PC-3 (cell line): Measurements from ENCODE around the gene CCL22. TPM values are rescaled to one million over a fixed set of nuclear protein-coding genes. Genes with fewer than 3 reads are reported as not detected.

ENCODE experiments used
- ATAC-seq: fragments of 200-7000 bp; cut with Tn5 transposase; 2 replicates; pipeline ENCODE4 v1.9.1; 2020; ENCODE audit warnings: mild to moderate bottlenecking, moderate library complexity
- BruUV-seq: library from RNA; stranded (reverse); fragments of 400-500 nt; replicated peaks from 2 replicates; lab custom pipeline; 2021; lab: Mats Ljungman, UMichigan
- CTCF ChIA-PET: fragments of 300-600 bp; sonication (Branson Sonifier 250); formaldehyde crosslinking; loops from one replicate; lab custom pipeline; 2022; ENCODE audit warnings: antibody characterized with exemption; lab: Charles Lee
- POLR2A ChIA-PET: fragments of 300-600 bp; sonication (Branson Sonifier 250); formaldehyde crosslinking; loops from one replicate; lab custom pipeline; 2022; ENCODE audit warnings: antibody characterized with exemption; ENCODE audit not compliant: unreplicated experiment; lab: Charles Lee
- DNase-seq: peaks from one replicate; pipeline ENCODE4 v3.0.0-alpha.2; 2015
- H2AFZ ChIP-seq: fragments of 300-600 bp; sonication (generic); 2 replicates; pipeline ENCODE4 v1.6.0; 2016; ENCODE audit warnings: antibody characterized with exemption, low read length
- H3F3A ChIP-seq: fragments of 300-600 bp; sonication (generic); one replicate; pipeline ENCODE4 v1.6.0; 2017; ENCODE audit warnings: antibody characterized with exemption, low read length, control low read depth, mild to moderate bottlenecking; ENCODE audit not compliant: unreplicated experiment
- H3K27ac ChIP-seq: fragments of 300-600 bp; sonication (generic); 2 replicates; pipeline ENCODE4 v1.5.1; 2016; ENCODE audit warnings: mild to moderate bottlenecking, low read length
- H3K27me3 ChIP-seq: fragments of 300-600 bp; sonication (generic); 2 replicates; pipeline ENCODE4 v1.6.1; 2016; ENCODE audit warnings: low read length, mixed read lengths
- H3K36me3 ChIP-seq: fragments of 300-600 bp; sonication (generic); 2 replicates; pipeline ENCODE4 v1.6.1; 2016; ENCODE audit warnings: low read depth, mixed run types, low read length, mixed read lengths
- H3K4me1 ChIP-seq: fragments of 300-600 bp; sonication (generic); 2 replicates; pipeline ENCODE4 v1.5.1; 2016; ENCODE audit warnings: low read length; ENCODE audit not compliant: insufficient read depth
- H3K4me2 ChIP-seq: fragments of 300-600 bp; sonication (generic); 2 replicates; pipeline ENCODE4 v1.6.0; 2016; ENCODE audit warnings: low read length
- H3K4me3 ChIP-seq: fragments of 300-600 bp; sonication (generic); 2 replicates; pipeline ENCODE4 v1.5.1; 2016; ENCODE audit warnings: mild to moderate bottlenecking, low read length, mixed read lengths
- H3K79me2 ChIP-seq: fragments of 300-600 bp; sonication (generic); 2 replicates; pipeline ENCODE4 v1.6.1; 2017; ENCODE audit warnings: low read length, mixed read lengths
- H3K9ac ChIP-seq: fragments of 300-600 bp; sonication (generic); 2 replicates; pipeline ENCODE4 v1.6.0; 2016; ENCODE audit warnings: mild to moderate bottlenecking, low read length
- H3K9me2 ChIP-seq: fragments of 300-600 bp; sonication (generic); replicated peaks from 2 replicates; pipeline ENCODE4 v1.6.1; 2016; ENCODE audit warnings: mixed run types, low read length, mixed read lengths
- H3K9me3 ChIP-seq: fragments of 300-600 bp; sonication (generic); 2 replicates; pipeline ENCODE4 v1.6.1; 2016; ENCODE audit warnings: low read length, mixed read lengths
- H4K20me1 ChIP-seq: fragments of 300-600 bp; sonication (generic); 2 replicates; pipeline ENCODE4 v1.6.1; 2016; ENCODE audit warnings: low read length, mixed read lengths
- CTCF ChIP-seq: fragments of 300-600 bp; sonication (generic); conservative IDR thresholded peaks from 2 replicates; pipeline ENCODE4 v1.5.1; 2017; ENCODE audit warnings: antibody characterized with exemption, low read depth, mild to moderate bottlenecking, low read length
- EZH2 ChIP-seq: fragments of 300-600 bp; sonication (generic); IDR thresholded peaks from one replicate; pipeline ENCODE4 v1.6.1; 2017; ENCODE audit warnings: antibody characterized with exemption, mild to moderate bottlenecking, low read length; ENCODE audit not compliant: unreplicated experiment
- EZH2phosphoT487 ChIP-seq: fragments of 300-600 bp; sonication (generic); IDR thresholded peaks from 2 replicates; pipeline ENCODE4 v1.6.1; 2018; ENCODE audit warnings: mild to moderate bottlenecking, antibody characterized with exemption, low read length, borderline replicate concordance
- intact Hi-C: fragments of 100-400 bp; cut with micrococcal nuclease; formaldehyde crosslinking; loops from 2 replicates; pipeline ENCODE4 v1.9.0; 2023
- total RNA-seq: library from RNA; depleted of rRNA; stranded (reverse); fragments of >200 nt; gene quantifications from 2 replicates; pipeline ENCODE4 v1.2.3, GENCODE V29; 2014

Gene CCL22
- total RNA-seq, 1 experiment from 2014 or later = not detected

- CTCF ChIA-PET = no interaction called here
Observed at GRCh38 chr16:57357330-57358085, 1.1 kb upstream of the CCL22 start.

GRCh38 chr16:57358086-57358420, 530 bp upstream of the CCL22 start:
- Histone ChIP-seq H3K27me3 (no peaks in the 10 kb centered on the region), H3K4me1 (0 out of 2 replicates have a peak, but pooled peaks cover 5% of the 10 kb centered on the region), H3K4me3 (no peak overlapping the region), H3K9me3 (no peaks in the 10 kb centered on the region), H3F3A (no peaks in the 10 kb centered on the region), H3K79me2 (no peaks in the 10 kb centered on the region), H3K36me3 (no peaks in the 10 kb centered on the region), H2AFZ (no peak overlapping the region), H3K9ac (no peak overlapping the region), H4K20me1 (no peaks in the 10 kb centered on the region), H3K4me2 (no peak overlapping the region), H3K9me2 (no peaks in the 10 kb centered on the region), H3K27ac (no peak overlapping the region)
- no peak for ATAC-seq
- intact Hi-C loops = no loop called here
- DNase-seq = no peak
- no TSS peak for BruUV-seq
- no peak for TF ChIP-seq CTCF
- no peak for TF ChIP-seq EZH2
- TF ChIP-seq EZH2phosphoT487 = no peak
- ChIA-PET CTCF (no interaction called here), POLR2A (no interaction called here)

More at GRCh38 chr16:57357330-57358085, 1.1 kb upstream of the CCL22 start:
- DNase-seq = no peak
- Histone ChIP-seq H3K4me1 (0 out of 2 replicates have a peak, but pooled peaks cover 5% of the 10 kb centered on the region), H2AFZ (no peak overlapping the region), H3K27me3 (no peaks in the 10 kb centered on the region), H4K20me1 (no peaks in the 10 kb centered on the region), H3K4me2 (no peak overlapping the region), H3K9me3 (no peaks in the 10 kb centered on the region), H3K9ac (no peak overlapping the region), H3K27ac (no peak overlapping the region), H3K79me2 (no peaks in the 10 kb centered on the region), H3K9me2 (no peaks in the 10 kb centered on the region), H3K4me3 (no peak overlapping the region), H3K36me3 (no peaks in the 10 kb centered on the region), H3F3A (no peaks in the 10 kb centered on the region)
- POLR2A ChIA-PET = no interaction called here
- intact Hi-C loops = no loop called here
- ATAC-seq = no peak
- no TSS peak for BruUV-seq
- no peak for TF ChIP-seq EZH2
- TF ChIP-seq EZH2phosphoT487 = no peak
- no peak for TF ChIP-seq CTCF

- H3F3A ChIP-seq = no peaks in the 10 kb centered on the region
- 0 out of 2 replicates have a peak, but pooled peaks cover 5% of the 10 kb centered on the region for H3K4me1 ChIP-seq
- ChIA-PET POLR2A (no interaction called here), CTCF (no interaction called here)
- H3K79me2 ChIP-seq = no peaks in the 10 kb centered on the region
- no peaks in the 10 kb centered on the region for H3K9me2 ChIP-seq
- H3K9me3 ChIP-seq = no peaks in the 10 kb centered on the region
- H2AFZ ChIP-seq = no peak overlapping the region
- H3K27me3 ChIP-seq = no peaks in the 10 kb centered on the region
- intact Hi-C loops = no loop called here
- H3K4me2 ChIP-seq = no peak overlapping the region
- no peak for ATAC-seq
- no peak for DNase-seq
- no peaks in the 10 kb centered on the region for H3K36me3 ChIP-seq
- no peaks in the 10 kb centered on the region for H4K20me1 ChIP-seq
- no peak overlapping the region for H3K27ac ChIP-seq
- no peak overlapping the region for H3K9ac ChIP-seq
- H3K4me3 ChIP-seq = no peak overlapping the region
- TF ChIP-seq EZH2phosphoT487 = no peak
- TF ChIP-seq CTCF = no peak
- no peak for TF ChIP-seq EZH2
- BruUV-seq = no TSS peak
Observed at GRCh38 chr16:57360321-57360935, 1.8 kb downstream of the CCL22 start.
